GM20000 (cell line): ENCODE measurements around the gene NPL.

Experiments
- DNase-seq: peaks from one replicate; pipeline ENCODE4 v3.0.0; 2012; ENCODE audit warnings: low spot score
- TF ChIP-seq, protein P1 (sequence below): IDR thresholded peaks from 2 replicates; pipeline ENCODE4 v1.5.1; 2012; ENCODE audit warnings: mild to moderate bottlenecking, control low read depth; ENCODE audit errors: extremely low read depth, missing control alignments

NPL gene

DNA sequence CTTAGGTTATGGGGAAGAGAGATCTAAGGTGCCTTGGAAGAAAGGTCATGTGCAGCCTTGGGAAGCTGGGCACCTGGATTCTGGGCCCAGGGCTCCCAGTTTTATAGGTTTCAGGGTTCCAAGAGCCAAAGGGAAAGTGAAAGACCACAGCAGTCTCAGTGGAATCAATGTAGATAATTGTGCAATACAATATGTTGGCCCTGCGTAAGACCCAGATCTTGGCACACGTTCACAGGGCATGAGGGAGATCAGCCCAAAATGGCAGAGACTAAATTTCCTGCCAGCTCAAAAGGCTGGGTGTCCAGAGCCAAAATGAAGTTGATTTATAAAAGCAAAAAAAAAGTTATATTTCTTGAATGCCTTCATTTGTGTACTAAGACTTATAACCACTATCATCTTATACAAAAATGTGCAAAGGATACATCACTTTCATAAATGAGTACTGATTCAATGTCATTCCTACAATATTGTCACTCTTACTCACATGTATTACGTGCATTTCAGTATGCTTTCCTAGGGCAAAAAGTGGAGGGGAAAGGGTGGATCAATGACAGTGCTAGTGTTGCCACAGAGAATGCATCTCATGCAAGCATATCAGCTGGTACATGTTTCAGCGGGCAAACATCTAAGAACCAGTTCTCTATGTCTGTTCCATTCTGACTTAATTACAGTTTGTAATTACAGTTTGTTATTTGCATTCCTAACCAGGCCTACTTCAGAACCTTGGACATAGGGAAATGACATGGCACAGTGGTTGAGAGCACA lies 22.5 kb upstream of the NPL start:
- TF ChIP-seq, protein P1, sequence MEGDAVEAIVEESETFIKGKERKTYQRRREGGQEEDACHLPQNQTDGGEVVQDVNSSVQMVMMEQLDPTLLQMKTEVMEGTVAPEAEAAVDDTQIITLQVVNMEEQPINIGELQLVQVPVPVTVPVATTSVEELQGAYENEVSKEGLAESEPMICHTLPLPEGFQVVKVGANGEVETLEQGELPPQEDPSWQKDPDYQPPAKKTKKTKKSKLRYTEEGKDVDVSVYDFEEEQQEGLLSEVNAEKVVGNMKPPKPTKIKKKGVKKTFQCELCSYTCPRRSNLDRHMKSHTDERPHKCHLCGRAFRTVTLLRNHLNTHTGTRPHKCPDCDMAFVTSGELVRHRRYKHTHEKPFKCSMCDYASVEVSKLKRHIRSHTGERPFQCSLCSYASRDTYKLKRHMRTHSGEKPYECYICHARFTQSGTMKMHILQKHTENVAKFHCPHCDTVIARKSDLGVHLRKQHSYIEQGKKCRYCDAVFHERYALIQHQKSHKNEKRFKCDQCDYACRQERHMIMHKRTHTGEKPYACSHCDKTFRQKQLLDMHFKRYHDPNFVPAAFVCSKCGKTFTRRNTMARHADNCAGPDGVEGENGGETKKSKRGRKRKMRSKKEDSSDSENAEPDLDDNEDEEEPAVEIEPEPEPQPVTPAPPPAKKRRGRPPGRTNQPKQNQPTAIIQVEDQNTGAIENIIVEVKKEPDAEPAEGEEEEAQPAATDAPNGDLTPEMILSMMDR = no peak

GRCh38 chr1:182768963-182769362 lies 20.6 kb upstream of the NPL start:
- no peak for DNase-seq
- TF ChIP-seq, protein P1 = no peak

More for the DNA sequence above, 22.5 kb upstream of the NPL start:
- no peak for DNase-seq

GRCh38 chr1:182770232-182770631 lies 19.3 kb upstream of the NPL start:
- DNase-seq = no peak
- TF ChIP-seq, protein P1 = no peak

DNA sequence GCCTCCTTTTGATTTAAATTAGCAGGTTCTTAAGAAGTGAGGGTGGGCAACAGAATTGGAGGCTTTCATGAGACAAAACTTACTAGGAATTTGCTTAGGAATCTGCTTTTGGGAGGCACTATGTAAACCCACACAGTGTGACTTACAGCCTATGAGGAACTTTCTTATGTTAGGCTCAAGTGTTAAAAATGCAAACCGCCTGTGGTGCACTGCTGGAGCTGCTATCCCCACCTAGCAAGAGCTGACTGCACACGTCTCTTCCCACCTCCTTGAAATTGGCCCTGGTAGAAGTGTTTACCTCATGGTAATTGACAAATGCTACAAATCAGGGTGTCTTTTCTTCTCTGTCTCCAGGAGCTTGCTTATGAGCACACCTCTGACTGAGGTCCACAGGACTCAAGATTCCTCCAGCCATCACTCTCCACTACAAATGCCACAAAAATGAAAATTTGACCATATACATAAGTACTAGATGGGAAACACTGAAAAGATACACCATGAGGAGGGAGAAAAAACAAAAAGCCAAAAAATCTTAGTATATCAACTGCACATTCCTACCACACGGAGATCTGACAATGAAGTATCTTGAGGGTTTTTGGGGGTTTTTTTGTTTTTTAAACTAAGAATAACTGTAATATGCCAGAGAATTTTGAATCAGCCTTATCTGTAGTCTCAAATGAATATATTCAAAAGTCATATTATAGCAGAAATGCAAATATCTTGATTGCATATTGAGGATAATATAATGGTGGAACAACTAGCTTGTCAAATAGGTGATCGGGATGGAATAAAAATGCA lies 18.2 kb upstream of the NPL start:
- TF ChIP-seq, protein P1 = no peak
- no peak for DNase-seq

- no peak for DNase-seq
- TF ChIP-seq, protein P1 = no peak
These were observed 12.2 kb upstream of the NPL start for GRCh38 chr1:182777386-182777785.

- no peak for DNase-seq
- TF ChIP-seq, protein P1 = no peak
These were observed 10.7 kb upstream of the NPL start for GRCh38 chr1:182778862-182779261.

DNA sequence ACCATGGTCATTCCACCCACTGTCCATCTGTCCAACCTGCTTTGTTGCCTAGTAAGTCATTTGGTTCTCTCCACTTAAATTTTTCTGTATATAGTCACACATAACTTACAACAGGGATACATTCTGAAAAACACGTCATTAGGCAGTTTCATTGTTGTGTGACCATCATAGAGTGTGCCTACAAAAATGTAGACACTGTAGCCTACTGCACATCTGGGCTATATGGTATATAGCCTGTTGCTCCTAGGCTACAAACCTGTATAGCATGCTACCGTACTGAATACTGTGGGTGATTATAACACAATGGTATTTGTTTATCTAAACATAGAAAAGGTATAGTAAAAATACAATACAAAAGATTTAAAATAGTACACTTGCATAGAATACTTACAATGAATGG lies 10.0 kb upstream of the NPL start:
- no peak for DNase-seq
- TF ChIP-seq, protein P1 = no peak
